ENCODE measurements around the gene CNKSR1.

DNA sequence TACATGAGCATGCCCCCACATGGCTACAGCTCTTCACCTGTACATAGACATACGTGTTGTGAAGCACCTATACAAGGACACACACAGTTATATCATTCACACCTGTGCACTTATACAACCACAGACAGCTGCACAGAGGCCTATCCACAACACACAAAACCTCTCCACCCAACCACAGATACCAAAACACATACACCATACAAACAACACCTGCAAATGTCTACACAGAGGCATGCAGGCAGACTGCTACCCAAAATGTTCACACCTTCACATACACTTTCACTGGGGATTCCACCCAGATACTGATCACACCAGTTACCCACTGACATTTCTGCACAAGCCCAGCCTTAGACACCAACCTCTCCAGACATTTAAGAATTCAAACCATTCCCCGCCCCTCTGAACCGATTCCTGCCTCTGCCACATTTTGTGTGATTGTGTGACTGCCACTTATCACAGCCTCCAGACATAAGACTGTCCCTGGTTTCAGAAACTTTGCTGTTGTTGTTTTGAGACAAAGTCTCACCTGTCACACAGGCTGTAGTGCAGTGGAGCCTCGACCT is 10.5 kb upstream of the CNKSR1 start:
- TF ChIP-seq, protein P1, sequence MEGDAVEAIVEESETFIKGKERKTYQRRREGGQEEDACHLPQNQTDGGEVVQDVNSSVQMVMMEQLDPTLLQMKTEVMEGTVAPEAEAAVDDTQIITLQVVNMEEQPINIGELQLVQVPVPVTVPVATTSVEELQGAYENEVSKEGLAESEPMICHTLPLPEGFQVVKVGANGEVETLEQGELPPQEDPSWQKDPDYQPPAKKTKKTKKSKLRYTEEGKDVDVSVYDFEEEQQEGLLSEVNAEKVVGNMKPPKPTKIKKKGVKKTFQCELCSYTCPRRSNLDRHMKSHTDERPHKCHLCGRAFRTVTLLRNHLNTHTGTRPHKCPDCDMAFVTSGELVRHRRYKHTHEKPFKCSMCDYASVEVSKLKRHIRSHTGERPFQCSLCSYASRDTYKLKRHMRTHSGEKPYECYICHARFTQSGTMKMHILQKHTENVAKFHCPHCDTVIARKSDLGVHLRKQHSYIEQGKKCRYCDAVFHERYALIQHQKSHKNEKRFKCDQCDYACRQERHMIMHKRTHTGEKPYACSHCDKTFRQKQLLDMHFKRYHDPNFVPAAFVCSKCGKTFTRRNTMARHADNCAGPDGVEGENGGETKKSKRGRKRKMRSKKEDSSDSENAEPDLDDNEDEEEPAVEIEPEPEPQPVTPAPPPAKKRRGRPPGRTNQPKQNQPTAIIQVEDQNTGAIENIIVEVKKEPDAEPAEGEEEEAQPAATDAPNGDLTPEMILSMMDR (conservative IDR thresholded peaks at IDR 0.05; ENCODE audit: low read depth, low read length) = no peak
- no peak for TF ChIP-seq EZH2phosphoT487 (IDR thresholded peaks at IDR 0.05; ENCODE audit: borderline replicate concordance, low read length)
- no peak for TF ChIP-seq EZH2 (IDR thresholded peaks at IDR 0.05; ENCODE audit: low read length, unreplicated experiment)

All from PC-3 (cell line).